PC-3 (cell line): ENCODE data around the gene OVCA2. TPM values are rescaled to one million over a fixed set of nuclear protein-coding genes. Genes with fewer than 3 reads are reported as not detected.

ENCODE experiments used
- ATAC-seq: fragments of 200-7000 bp; cut with Tn5 transposase; 2 replicates; pipeline ENCODE4 v1.9.1; 2020; ENCODE audit warnings: mild to moderate bottlenecking, moderate library complexity
- Bru-seq: library from RNA; stranded (reverse); fragments of 400-500 nt; gene quantifications from one replicate; lab custom pipeline; 2021; lab: Mats Ljungman, UMichigan
- BruChase-seq, 2 experiments: library from RNA; stranded (reverse); fragments of 400-500 nt; gene quantifications; one replicate each; lab custom pipeline; 2021; lab: Mats Ljungman, UMichigan
- BruUV-seq: library from RNA; stranded (reverse); fragments of 400-500 nt; replicated peaks from 2 replicates; lab custom pipeline; 2021; lab: Mats Ljungman, UMichigan
- CTCF ChIA-PET: fragments of 300-600 bp; sonication (Branson Sonifier 250); formaldehyde crosslinking; loops from one replicate; lab custom pipeline; 2022; ENCODE audit warnings: antibody characterized with exemption; lab: Charles Lee
- POLR2A ChIA-PET: fragments of 300-600 bp; sonication (Branson Sonifier 250); formaldehyde crosslinking; loops from one replicate; lab custom pipeline; 2022; ENCODE audit warnings: antibody characterized with exemption; ENCODE audit not compliant: unreplicated experiment; lab: Charles Lee
- DNase-seq: peaks from one replicate; pipeline ENCODE4 v3.0.0-alpha.2; 2015
- H2AFZ ChIP-seq: fragments of 300-600 bp; sonication (generic); 2 replicates; pipeline ENCODE4 v1.6.0; 2016; ENCODE audit warnings: antibody characterized with exemption, low read length
- H3F3A ChIP-seq: fragments of 300-600 bp; sonication (generic); one replicate; pipeline ENCODE4 v1.6.0; 2017; ENCODE audit warnings: antibody characterized with exemption, low read length, control low read depth, mild to moderate bottlenecking; ENCODE audit not compliant: unreplicated experiment
- H3K27ac ChIP-seq: fragments of 300-600 bp; sonication (generic); 2 replicates; pipeline ENCODE4 v1.5.1; 2016; ENCODE audit warnings: mild to moderate bottlenecking, low read length
- H3K27me3 ChIP-seq: fragments of 300-600 bp; sonication (generic); 2 replicates; pipeline ENCODE4 v1.6.1; 2016; ENCODE audit warnings: low read length, mixed read lengths
- H3K36me3 ChIP-seq: fragments of 300-600 bp; sonication (generic); 2 replicates; pipeline ENCODE4 v1.6.1; 2016; ENCODE audit warnings: low read depth, mixed run types, low read length, mixed read lengths
- H3K4me1 ChIP-seq: fragments of 300-600 bp; sonication (generic); 2 replicates; pipeline ENCODE4 v1.5.1; 2016; ENCODE audit warnings: low read length; ENCODE audit not compliant: insufficient read depth
- H3K4me2 ChIP-seq: fragments of 300-600 bp; sonication (generic); 2 replicates; pipeline ENCODE4 v1.6.0; 2016; ENCODE audit warnings: low read length
- H3K4me3 ChIP-seq: fragments of 300-600 bp; sonication (generic); 2 replicates; pipeline ENCODE4 v1.5.1; 2016; ENCODE audit warnings: mild to moderate bottlenecking, low read length, mixed read lengths
- H3K79me2 ChIP-seq: fragments of 300-600 bp; sonication (generic); 2 replicates; pipeline ENCODE4 v1.6.1; 2017; ENCODE audit warnings: low read length, mixed read lengths
- H3K9ac ChIP-seq: fragments of 300-600 bp; sonication (generic); 2 replicates; pipeline ENCODE4 v1.6.0; 2016; ENCODE audit warnings: mild to moderate bottlenecking, low read length
- H3K9me2 ChIP-seq: fragments of 300-600 bp; sonication (generic); replicated peaks from 2 replicates; pipeline ENCODE4 v1.6.1; 2016; ENCODE audit warnings: mixed run types, low read length, mixed read lengths
- H3K9me3 ChIP-seq: fragments of 300-600 bp; sonication (generic); 2 replicates; pipeline ENCODE4 v1.6.1; 2016; ENCODE audit warnings: low read length, mixed read lengths
- H4K20me1 ChIP-seq: fragments of 300-600 bp; sonication (generic); 2 replicates; pipeline ENCODE4 v1.6.1; 2016; ENCODE audit warnings: low read length, mixed read lengths
- CTCF ChIP-seq: fragments of 300-600 bp; sonication (generic); conservative IDR thresholded peaks from 2 replicates; pipeline ENCODE4 v1.5.1; 2017; ENCODE audit warnings: antibody characterized with exemption, low read depth, mild to moderate bottlenecking, low read length
- EZH2 ChIP-seq: fragments of 300-600 bp; sonication (generic); IDR thresholded peaks from one replicate; pipeline ENCODE4 v1.6.1; 2017; ENCODE audit warnings: antibody characterized with exemption, mild to moderate bottlenecking, low read length; ENCODE audit not compliant: unreplicated experiment
- EZH2phosphoT487 ChIP-seq: fragments of 300-600 bp; sonication (generic); IDR thresholded peaks from 2 replicates; pipeline ENCODE4 v1.6.1; 2018; ENCODE audit warnings: mild to moderate bottlenecking, antibody characterized with exemption, low read length, borderline replicate concordance
- intact Hi-C: fragments of 100-400 bp; cut with micrococcal nuclease; formaldehyde crosslinking; loops from 2 replicates; pipeline ENCODE4 v1.9.0; 2023
- long read RNA-seq: library from polyadenylated mRNA; unstranded; transcript quantifications from one replicate; pipeline ENCODE4 v2.0.0, GENCODE V29; 2021; ENCODE audit not compliant: unreplicated experiment
- total RNA-seq: library from RNA; depleted of rRNA; stranded (reverse); fragments of >200 nt; gene quantifications from 2 replicates; pipeline ENCODE4 v1.2.3, GENCODE V29; 2014; rRNA removed

The OVCA2 gene
- total RNA-seq (45.7 and 58.6 TPM in 2 replicates), Bru-seq, nascent RNA (percentile 74 among the genes with signal in this experiment), BruChase-seq, experiment 1, labeled RNA remaining after a 6-hour chase (percentile 48 among the genes with signal in this experiment), BruChase-seq, experiment 2, labeled RNA remaining after a 2-hour chase (percentile 79 among the genes with signal in this experiment)
- long read RNA-seq, transcript OVCA2-201 (2 exons, 1,122 nt): major isoform, 59 of 59 reads
- long read RNA-seq, partial matches to known transcripts: 0 of 59 reads
- long read RNA-seq, other reads (novel, unspliced or antisense): 0 of 59 reads

DNA sequence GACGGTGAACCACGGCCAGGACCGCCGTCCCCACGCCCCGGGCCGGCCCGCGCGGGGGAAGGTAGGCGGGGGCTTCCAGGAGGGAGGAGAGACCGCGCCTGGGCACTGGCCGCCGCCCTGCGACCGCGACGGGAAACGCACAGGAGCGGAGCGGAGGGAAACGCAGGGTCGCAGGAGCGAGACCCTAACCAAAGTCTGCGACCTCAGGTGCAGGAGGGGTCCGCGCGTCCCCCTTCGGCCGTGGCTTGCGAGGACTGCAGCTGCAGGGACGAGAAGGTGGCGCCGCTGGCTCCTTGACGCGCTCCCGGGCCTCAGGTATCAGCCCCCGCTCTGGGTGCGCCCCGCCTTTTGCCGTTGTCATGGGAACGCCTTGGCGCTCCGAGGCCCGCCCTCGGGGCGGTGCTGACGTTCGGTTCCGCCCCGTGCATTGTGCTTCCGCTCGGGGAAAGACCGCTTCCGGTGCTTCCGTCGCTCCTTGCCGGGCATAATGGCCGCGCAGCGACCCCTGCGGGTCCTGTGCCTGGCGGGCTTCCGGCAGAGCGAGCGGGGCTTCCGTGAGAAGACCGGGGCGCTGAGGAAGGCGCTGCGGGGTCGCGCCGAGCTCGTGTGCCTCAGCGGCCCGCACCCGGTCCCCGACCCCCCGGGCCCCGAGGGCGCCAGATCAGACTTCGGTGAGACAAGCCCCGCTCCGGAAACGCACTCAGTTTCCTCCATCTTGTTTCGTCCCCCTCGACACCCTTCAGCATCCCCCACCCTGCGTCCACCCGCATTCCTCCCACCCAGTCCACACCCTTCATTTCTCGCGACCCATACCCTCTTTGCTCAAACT, at the start of gene OVCA2:
Gene OVCA2, plus strand, starts transcription at position 462 of the 829 bp plus-strand sequence. Its CDS starts 26 bp downstream, at position 488.
- H3K27ac ChIP-seq: peak within 1 kb of the TSS; percentile 55

GRCh38 chr17:1992541-1992940, 49.3 kb upstream of the OVCA2 start:
- ATAC-seq (no peak), DNase-seq (no peak)
- Histone ChIP-seq H2AFZ (no peak overlapping the region), H3K9me2 (no peaks in the 10 kb centered on the region), H3K4me1 (peaks cover 25% of the 10 kb centered on the region), H3F3A (no peaks in the 10 kb centered on the region), H3K79me2 (peaks cover 9% of the 10 kb centered on the region; the same call in 1 of the 2 replicates), H3K4me2 (no peak overlapping the region), H3K27me3 (no peaks in the 10 kb centered on the region), H3K4me3 (no peak overlapping the region), H3K27ac (no peak overlapping the region), H4K20me1 (no peaks in the 10 kb centered on the region), H3K36me3 (no peaks in the 10 kb centered on the region), H3K9me3 (no peaks in the 10 kb centered on the region), H3K9ac (no peak overlapping the region)
- BruUV-seq: no TSS peak
- POLR2A ChIA-PET: no interaction called here
- CTCF ChIA-PET: interaction anchor here (0.6 kb wide), 1 partner anchor 83 kb away, joined by 3 read pairs; no protein-coding TSS in a partner anchor
- TF ChIP-seq EZH2phosphoT487 (no peak), CTCF (no peak), EZH2 (no peak)
- intact Hi-C loops: no loop called here

More for the DNA sequence above, at the start of gene OVCA2:
- intact Hi-C loops: no loop called here
- TF ChIP-seq EZH2: no peak
- peak; percentile 38 for TF ChIP-seq CTCF
- Histone ChIP-seq H3K4me1 (peaks cover 25% of the 10 kb centered on the region), H2AFZ (peak within 1 kb of the TSS; percentile 79), H3F3A (peaks cover 4% of the 10 kb centered on the region), H3K4me3 (peak within 1 kb of the TSS; percentile 90), H3K9me3 (no peaks in the 10 kb centered on the region), H3K9ac (peak within 1 kb of the TSS; percentile 92), H3K9me2 (no peaks in the 10 kb centered on the region), H3K27me3 (no peaks in the 10 kb centered on the region), H3K79me2 (peaks cover 15% of the 10 kb centered on the region), H3K4me2 (peak within 1 kb of the TSS; percentile 99), H3K36me3 (peaks cover 8% of the 10 kb centered on the region; the same call in 1 of the 2 replicates), H4K20me1 (no peaks in the 10 kb centered on the region)
- ChIA-PET CTCF (no interaction called here), POLR2A (no interaction called here)
- no TSS peak for BruUV-seq
- DNase-seq (peak; percentile 95), ATAC-seq (peak; percentile 84)
